Hepatic stellate cell (primary cell): ENCODE results near the gene GUCY1A1.
"Not testable (repeated sequence)": the region's sequence is repeated elsewhere in the genome, so short reads cannot be mapped to it uniquely, and the experiment has no call there.

Source experiments
- DNase-seq: peaks from one replicate; pipeline ENCODE4 v3.0.0; 2011; ENCODE audit warnings: low spot score

The GUCY1A1 gene, protein sequence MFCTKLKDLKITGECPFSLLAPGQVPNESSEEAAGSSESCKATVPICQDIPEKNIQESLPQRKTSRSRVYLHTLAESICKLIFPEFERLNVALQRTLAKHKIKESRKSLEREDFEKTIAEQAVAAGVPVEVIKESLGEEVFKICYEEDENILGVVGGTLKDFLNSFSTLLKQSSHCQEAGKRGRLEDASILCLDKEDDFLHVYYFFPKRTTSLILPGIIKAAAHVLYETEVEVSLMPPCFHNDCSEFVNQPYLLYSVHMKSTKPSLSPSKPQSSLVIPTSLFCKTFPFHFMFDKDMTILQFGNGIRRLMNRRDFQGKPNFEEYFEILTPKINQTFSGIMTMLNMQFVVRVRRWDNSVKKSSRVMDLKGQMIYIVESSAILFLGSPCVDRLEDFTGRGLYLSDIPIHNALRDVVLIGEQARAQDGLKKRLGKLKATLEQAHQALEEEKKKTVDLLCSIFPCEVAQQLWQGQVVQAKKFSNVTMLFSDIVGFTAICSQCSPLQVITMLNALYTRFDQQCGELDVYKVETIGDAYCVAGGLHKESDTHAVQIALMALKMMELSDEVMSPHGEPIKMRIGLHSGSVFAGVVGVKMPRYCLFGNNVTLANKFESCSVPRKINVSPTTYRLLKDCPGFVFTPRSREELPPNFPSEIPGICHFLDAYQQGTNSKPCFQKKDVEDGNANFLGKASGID

DNA sequence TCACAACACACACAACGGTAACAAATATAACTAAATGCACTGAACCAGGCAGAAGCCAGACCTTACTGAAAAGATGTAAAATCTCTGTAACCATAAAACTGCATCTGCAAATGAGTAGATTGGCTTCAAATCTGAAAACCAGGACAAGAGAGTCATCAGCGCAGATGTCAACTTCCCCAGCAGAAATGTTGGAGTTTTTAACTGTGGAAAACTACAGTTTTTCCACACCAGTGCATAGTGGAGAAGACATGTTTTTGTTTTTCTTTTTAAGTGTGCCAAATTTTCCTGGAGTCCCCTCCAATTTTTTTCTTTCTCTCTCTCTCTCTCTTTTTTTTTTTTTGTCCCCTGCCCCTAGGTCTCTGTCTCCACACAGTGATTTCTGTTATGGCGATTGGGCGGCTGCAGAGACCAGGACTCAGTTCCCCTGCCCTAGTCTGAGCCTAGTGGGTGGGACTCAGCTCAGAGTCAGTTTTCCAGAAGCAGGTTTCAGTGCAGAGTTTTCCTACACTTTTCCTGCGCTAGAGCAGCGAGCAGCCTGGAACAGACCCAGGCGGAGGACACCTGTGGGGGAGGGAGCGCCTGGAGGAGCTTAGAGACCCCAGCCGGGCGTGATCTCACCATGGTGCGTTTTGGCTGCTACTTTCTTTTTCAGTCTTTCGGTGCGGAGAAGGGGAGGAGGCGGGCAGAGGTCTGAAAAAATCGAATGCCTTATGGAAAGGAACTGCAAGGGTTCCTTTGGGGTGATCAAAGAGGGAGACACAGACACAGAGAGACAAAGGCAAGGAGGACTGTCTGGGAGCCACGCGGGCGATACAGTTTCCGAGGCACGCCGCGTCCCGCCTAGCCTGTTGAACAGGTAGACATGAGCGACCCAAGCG is at the start of gene GUCY1A1:
GUCY1A1 (plus strand) TSS at position 505 of the 878 bp plus-strand sequence. CDS start 30,020 bp downstream, outside the sequence.
- DNase-seq, result no peak

DNA sequence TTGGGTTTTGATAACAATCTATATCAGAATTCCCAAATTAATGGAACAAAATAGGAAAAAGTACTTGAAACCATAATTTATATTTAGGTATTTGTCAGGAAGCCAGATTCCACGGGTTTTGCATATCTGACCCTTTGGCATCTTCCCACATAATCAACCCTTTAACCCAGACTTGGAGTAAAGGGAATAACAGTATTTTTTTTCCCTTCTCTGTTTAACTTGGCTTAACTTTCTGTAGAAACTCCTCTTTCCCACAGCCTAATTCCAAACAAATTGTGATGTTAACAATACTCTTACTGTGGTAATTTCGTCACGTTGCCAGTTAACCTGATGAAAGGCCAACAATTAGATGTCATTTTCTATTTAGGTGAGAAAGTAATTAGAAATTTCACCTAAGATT is 49.4 kb upstream of the GUCY1A1 start:
- DNase-seq, result no peak

DNA sequence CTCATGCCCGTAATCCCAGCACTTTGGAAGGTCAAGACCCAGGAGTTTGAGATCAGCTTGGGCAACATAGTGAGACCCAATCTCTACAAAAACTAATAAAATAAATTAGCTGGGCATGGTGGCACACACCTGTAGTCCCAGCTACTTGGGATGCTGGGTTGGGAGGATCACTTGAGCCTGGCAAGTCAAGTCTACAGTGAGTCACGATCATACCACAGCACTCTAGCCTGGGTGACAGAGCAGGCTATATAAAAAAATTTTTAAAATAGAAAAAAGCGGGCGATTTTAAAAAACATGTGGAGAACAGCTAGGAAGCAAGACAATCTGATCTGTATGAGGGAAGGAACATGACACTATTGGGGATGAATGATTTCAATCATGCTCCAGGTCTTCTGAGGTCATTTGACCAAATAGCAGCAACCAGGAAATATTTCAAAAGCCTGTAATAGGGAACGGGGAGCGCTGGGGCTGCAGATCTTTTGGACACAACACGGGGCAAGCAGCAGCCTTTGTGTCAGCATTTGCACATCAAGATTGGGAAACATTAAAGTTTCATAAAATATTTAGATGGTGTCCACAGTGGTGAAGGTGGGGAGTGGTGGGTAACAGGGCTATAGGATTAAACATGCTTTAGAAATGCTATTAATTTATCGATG is 48.3 kb upstream of the GUCY1A1 start:
- no peak for DNase-seq

DNA sequence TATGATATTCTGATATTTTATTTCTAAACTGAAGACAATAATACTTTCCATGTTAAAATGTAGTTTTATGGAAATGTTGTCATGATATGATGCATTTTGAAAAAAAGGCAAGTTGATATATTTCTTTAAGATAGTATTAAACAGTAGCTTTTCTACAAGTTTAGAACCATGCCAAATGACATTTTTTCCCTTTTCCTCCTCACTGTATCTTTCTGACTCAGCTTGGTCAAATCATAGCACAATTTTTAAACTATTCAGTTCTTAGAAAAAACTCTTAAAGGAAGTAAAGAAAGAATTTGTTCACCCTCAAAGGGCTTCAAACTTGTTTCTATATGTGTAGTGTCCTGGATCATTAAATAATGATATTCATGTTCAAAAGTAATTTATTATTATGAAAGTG is 46.0 kb upstream of the GUCY1A1 start:
- DNase-seq, result no peak

DNA sequence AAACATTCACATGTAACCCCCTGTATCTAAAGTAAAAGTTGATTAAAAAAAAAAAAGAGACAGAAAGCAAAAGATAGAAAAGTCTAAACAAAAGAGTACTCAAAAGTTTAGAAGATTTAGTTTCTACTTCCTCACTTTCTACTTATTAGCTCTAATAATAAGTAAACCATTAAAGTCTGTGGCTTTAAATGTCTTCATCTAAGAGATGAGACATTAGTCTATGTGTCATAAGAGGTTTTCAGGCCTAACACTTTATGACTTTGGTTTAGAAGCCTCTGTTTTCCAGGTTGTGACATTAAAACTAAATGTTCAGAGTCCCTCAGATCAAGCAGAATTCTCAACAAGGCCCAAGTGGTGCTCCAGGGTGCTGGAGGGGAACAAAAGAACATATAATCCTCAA is 42.2 kb upstream of the GUCY1A1 start:
- no peak for DNase-seq

DNA sequence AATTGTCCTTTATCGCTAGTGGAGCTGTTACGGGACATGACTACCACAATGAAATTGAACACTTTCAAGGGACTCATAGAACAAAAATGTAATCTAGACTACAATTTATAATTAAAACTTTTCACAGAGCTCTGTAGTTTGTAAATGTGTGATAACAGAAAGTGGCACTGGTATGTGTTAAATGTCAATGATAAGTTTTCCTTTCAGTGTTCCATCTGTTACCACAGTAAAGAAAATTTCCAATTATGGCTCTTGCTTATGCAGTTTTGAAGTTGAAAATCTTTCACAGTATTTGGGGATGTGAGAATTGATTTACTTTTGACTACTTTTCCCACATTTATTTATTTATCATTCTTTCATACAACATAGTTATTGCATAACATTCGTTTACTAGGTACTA is 40.1 kb upstream of the GUCY1A1 start:
- no peak for DNase-seq

DNA sequence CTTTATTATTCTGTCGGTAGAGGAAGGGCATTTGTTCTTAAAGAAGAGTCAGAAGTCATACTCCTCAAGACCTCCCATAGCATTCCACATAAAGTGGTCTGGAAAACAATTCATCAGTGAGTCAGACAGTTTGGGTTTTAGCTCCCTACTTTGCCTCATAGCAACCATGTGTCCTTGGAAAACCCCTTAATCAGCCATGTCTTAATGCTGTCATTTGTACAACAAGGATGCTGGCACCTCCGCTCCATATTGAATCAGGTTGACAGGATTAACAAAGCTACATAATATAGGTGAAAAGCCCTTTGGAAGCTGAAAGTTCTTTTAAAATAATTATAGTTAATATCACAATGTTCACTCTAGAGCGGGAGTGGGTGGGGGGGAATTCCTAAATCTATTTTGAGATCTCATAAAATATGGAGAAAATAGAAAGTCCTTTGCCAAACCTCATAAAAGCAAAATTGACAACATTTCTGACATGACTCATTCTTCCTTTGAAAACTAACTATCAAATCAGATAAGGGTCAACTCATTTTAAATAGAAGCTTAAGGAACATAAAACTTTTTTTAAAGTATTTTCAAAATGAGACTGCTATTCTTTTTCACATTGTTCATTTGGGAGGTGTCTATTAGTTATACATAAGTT is 37.3 kb upstream of the GUCY1A1 start:
- DNase-seq, result peak; percentile 14

DNA sequence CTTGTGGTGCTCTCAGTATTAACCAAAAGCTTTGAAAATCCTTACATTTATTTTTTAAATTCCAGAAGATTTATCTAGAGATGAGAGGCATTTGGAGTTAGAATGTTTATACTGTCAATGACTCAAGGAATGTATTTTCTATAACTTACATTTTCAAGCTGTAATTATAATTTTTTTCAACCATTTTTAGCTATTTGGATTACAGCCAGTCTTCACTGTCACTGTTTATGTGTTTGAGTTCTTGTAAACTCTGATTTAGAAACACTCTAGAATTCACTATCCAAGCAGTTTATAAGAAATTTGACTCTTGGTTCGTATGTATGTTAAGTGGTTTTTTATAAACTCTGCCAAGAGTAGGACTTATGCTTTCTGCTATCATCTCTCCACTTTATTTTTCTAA is 36.7 kb upstream of the GUCY1A1 start:
- no peak for DNase-seq

DNA sequence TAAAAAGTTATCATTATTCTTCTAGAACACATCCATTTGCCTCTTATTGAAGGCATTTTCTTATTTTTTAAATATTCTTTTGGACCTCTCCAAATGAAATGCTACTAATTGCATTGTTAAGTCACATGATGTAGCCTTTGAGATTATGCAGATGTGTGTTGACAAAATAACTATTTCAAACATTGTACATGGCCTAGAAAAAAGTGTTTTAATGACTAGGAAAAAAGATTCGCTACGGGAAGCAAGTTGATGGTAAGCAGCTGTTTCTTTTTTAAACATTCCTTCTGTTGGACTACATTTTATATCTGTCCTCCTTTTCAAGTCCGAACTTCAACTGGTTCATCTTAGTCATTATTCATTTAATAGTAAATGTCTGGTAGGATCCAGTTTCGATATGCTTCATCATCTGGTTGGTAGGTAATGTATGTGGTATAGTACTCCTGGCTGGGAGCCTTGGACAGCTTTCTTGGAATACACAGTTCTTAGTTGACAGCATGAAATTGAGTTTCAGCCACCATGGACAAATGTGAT is 34.3 kb upstream of the GUCY1A1 start:
- DNase-seq, result no peak

DNA sequence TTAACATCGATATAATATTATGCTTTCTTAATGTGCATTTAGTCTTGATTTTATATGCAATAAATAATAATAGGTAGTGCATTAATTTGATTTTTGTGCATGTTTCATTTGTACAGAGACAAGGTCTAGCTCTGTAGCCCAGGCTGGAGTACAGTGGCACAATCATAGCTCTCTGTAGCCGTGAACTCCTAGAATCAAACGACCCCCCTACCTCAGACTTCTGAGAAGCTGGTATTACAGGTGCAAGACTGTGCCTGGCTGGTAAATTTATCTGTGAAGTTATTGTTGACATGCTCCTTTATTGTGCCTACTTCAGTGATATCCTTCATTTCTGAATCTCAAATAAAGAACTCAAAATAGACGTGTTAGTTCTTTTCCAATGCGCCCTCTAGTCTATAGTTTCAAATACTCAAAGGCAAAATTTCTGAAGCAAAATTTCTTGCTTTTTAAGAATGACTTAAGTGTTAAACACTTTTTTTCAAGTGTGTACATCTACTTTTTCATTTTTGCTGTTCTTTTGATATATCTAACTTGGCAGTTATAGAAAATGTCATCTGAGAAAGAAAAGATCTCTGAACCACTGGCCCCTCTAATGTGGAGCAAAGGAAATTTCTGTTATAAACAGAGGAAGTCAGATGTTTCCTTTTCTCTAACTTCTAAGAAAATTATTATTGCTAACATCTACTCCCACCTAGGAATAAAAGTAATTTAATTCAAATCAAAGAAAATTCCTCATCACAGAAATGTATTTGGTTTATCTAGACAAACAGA is 28.3 kb upstream of the GUCY1A1 start:
- no peak for DNase-seq

DNA sequence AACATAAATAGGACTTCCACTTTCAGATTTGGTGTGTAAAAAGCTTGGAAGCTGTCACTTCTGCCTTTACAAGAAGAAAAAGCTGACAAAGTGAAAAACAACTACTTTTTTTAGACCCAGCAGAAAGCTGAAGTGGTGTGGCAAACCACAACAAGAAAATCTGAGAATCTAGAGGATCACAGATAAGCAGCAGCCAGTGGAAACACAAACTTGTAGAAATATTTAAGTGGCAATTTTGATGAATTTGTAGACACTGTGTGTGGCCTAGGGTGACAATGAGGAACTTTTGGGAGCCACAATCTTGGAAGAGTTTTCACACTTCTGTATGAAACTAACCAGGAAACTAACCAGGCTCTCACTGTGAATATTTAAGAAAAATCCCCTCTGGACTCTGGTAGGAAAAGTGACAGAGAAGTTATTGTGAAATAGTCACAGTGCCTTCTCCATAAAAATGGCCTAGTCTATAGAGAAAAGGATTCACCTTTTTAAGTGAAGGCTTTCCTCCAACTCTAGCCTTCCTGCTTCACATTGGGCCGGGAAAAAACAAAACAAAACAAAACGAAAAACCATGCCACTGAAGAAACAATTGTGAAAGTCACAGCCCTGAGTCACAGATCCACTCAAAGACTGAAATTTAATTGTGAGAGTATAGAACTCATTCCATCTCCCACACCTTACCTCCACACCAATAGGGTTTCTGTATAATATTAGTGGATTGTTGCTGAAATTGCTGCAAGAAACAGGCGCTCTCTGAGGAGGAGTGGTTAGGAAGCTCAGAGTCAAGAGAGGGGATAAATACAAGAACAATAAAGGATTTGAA is 26.7 kb upstream of the GUCY1A1 start:
- DNase-seq, result no peak

DNA sequence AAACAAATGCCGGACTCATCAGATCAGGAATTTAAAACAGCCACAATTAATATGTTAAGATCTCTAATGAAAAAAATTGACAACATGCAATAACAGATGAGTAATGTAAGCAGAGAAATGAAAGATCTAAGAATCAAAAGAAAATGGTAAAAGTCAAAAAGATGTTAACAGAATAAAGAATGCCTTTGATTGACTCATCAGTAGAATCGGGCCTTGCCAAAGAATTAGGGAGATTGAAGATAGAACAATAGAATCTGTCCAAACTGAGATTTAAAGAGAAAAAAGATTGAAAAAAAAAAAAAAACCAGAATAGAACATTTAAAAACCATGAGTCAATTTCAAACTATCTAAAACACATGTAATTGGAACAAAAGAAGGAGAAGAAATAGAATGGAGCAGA is 25.9 kb upstream of the GUCY1A1 start:
- no peak for DNase-seq

DNA sequence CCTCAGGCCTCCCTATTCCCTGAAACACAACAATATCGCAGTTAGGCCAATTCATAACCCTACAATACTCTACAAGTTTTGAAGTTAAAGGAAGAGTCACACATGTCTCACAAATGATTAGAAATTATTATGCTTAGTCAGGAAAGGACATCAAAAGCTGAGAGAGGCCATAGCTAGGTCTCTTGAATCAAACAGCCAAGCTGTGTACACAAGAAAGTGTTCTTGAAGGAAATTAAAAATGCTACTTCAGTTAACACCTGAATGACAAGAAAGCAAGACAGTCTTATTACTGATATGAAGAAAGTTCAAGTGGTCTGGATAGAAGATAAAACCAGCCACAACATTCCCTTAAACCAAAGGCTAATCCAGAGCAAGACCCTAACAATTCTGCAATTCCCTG is 23.6 kb upstream of the GUCY1A1 start:
- no peak for DNase-seq

DNA sequence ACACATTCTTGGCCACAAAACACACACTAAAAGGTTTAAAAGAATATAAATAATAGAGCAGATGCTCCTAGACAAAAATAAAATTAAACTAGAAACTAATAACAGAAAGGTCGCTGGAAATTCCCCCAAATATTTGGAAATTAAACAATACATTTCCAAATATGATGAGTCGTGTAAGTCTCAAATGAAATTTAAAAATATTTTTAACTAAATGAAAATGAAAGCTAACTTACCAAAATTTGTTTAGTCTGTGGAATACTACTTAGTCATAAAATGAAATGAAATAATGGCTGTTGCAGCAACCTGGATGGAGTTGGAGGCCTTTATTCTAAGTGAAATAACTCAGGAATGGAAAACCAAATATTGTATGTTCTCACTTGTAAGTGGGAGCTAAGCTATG is 20.6 kb upstream of the GUCY1A1 start:
- no peak for DNase-seq

DNA sequence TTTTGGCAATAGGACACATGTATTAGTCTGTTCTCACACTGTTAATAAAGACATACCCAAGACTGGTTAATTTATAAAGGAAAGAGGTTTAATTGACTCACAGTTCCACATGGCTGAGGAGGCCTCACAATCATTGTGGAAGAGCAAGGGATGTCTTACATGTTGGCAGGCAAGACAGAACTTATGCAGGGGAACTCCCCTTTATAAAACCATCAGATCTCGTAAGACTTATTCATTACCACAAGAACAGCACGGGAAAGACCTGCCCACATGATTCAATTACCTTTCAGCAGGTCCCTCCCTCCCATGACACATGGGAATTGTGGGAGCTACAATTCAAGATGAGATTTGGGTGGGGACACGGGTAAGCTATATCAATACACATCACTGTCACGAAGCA is 15.9 kb upstream of the GUCY1A1 start:
- DNase-seq, result not testable (repeated sequence)

DNA sequence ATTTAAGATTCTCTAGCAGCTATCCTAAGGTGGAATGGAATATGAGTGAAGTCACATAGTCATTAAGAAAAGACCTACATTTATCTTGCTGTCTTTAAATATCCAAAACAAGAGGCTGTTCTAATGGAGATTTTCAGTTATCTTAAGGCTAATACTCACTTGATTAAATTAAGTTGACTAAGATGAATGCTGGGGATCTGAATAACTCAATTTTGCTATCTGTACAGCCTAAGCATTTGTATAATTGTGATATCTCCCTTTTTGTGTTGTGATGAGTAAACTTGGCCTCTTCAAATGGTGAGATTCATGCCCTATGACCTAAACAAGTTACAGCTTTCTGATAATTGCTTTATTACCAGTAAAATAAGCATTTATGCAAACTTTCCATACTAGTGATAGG is 13.6 kb upstream of the GUCY1A1 start:
- DNase-seq, result no peak

DNA sequence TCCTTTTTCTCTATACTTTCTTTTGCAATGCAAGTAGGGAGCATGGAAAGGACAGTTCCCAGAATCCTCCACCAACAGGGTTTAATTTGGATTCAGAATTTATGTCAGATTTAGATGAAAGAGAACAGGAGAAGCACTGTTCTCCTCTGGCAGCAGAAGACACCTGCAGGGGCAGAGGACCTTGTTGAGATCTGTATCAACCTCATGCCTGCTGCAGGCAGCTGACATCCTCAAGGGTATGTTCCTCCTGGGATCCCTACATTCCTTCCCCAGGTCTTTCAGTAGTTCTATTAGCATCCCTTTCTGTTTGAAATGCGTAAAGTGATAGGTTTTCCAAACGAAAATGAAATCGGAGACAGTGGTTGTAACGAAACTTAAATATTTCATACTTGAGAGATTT is 10.6 kb upstream of the GUCY1A1 start:
- DNase-seq, result no peak

DNA sequence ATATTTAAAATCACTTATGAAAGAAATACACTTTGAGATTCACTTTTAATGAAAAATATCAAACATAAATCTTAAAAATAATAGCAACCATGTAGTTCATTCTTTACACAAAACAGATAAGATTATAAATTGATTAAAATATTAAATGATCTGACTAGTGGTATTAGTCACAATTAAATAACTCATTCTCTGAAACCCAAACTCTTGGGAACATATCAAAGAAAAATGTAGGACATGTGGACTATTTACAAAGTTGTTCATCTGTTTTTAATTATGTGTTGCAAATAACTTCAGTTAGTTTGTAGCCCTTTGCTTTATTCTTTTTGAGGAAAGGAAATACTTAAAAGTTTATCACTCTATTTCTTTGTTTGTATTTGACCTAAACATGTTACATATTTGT is 9.5 kb upstream of the GUCY1A1 start:
- DNase-seq, result no peak

DNA sequence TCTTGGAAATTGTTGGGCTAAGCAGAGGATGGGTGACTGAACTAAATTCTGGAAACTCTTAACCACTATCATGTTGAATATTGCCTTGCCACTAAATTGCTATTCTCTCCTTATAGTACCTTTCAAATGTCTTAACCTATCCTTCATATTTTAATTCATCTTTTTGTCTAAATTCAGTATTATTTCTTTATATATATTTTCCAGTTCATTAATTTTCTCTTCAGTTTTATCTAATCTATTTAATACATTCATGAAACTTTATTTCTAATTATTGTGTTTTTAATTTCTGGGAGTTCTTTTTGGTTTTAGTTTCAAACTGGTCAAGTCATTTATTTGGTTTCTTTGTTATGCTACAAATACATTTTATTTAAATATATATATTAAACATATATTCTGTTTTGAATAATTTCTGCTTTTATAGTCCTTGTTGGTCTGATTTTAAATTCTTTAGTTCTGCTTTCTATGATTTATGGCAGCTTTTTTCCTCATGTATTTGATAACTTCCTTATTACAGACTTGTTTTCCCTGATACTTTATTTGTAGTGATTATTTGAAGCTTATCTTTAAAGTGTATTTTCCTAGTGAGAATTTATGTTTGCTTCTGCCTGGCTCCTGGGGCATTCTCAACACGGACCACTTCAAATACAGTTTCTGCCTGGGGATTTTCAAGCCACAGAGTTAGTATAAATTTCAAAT is 8.5 kb upstream of the GUCY1A1 start:
- no peak for DNase-seq
